Transverse colon (tissue), 4 donors: Measurements from ENCODE around the gene ABCA4. TPM values are rescaled to one million over a fixed set of nuclear protein-coding genes. Genes with fewer than 3 reads are reported as not detected.
A peak's percentile ranks its signal among the peaks of the same experiment; 100 is the strongest.

ENCODE experiments used
- DNase-seq: peaks from one replicate; pipeline ENCODE4 v3.0.0-alpha.2; 2019
- H3K27ac ChIP-seq, 4 donors: fragments of 200-600 bp; sonication (generic); 2 replicates each; pipeline ENCODE4 v1.5.1; 2016 to 2018; ENCODE audit warnings: inconsistent platforms in 4 of 4
- H3K27me3 ChIP-seq: fragments of 200-600 bp; sonication (generic); 2 replicates; pipeline ENCODE4 v1.5.1; 2017; ENCODE audit warnings: inconsistent platforms
- H3K36me3 ChIP-seq, 4 donors: fragments of 200-600 bp; sonication (generic); 2 replicates each; pipeline ENCODE4 v1.5.1; 2017 to 2019; ENCODE audit warnings: inconsistent platforms in 4 of 4
- H3K4me1 ChIP-seq, 4 donors: fragments of 200-600 bp; sonication (generic); 2 replicates each; pipeline ENCODE4 v1.5.1; 2017 to 2020; ENCODE audit warnings: inconsistent platforms in 4 of 4
- H3K4me3 ChIP-seq, 4 donors: fragments of 200-600 bp; sonication (generic); 1 replicate in 1 of 4; 2 replicates in 3 of 4; pipeline versions ENCODE4 v1.5.1 to v1.6.1; 2017 to 2019; ENCODE audit warnings: inconsistent platforms in 4 of 4
- H3K9me3 ChIP-seq, 2 donors: fragments of 200-600 bp; sonication (generic); 2 replicates each; pipeline ENCODE4 v1.5.1; 2017 to 2019; ENCODE audit warnings: inconsistent platforms in 2 of 2
- CTCF ChIP-seq, 5 experiments: fragments of 200-600 bp in 3 of 5; fragments of 450-650 bp in 2 of 5; sonication (generic) in 3 of 5; IDR thresholded peaks; 1 replicate in 2 of 5; 2 replicates in 3 of 5; pipeline ENCODE4 v1.5.1; 2016 to 2017; ENCODE audit warnings: antibody characterized with exemption in 5 of 5, inconsistent platforms in 3 of 5, mild to moderate bottlenecking in 2 of 5, moderate library complexity in 1 of 5
- EP300 ChIP-seq: sonication (generic); formaldehyde crosslinking; IDR thresholded peaks from one replicate; pipeline ENCODE4 v1.6.1; 2017; ENCODE audit warnings: antibody characterized with exemption, low read depth
- POLR2A ChIP-seq: fragments of 450-650 bp; IDR thresholded peaks from one replicate; pipeline ENCODE4 v1.6.1; 2016; ENCODE audit warnings: antibody characterized with exemption, mild to moderate bottlenecking, moderate library complexity
- POLR2AphosphoS5 ChIP-seq, 3 donors: sonication (generic); formaldehyde crosslinking; IDR thresholded peaks; one replicate each; pipeline ENCODE4 v1.6.1; 2016; ENCODE audit warnings: antibody characterized with exemption in 3 of 3
- WGBS, 2 donors: methylation state at CpG; one replicate each; pipeline ENCODE4 v1.1.5; 2018; ENCODE audit warnings: low coverage in 1 of 2; 5-methylcytosine and 5-hydroxymethylcytosine counted together
- in situ Hi-C, 4 donors: fragments of 200-750 bp; cut with MboI; loops; one replicate each; pipeline versions ENCODE4 v1.15.0 to v1.15.1; 2017; ENCODE audit warnings: low sequenced_read_pairs in 3 of 4, low pct_ligation_motif_present in 1 of 4, low pct_unique_long_range_greater_than_20kb in 1 of 4
- intact Hi-C: fragments of 100-400 bp; cut with DNase I; formaldehyde crosslinking; loops from one replicate; pipeline ENCODE4 v1.15.1; 2023; ENCODE audit warnings: low total_unique reads
- total RNA-seq, 4 donors: library from RNA; depleted of rRNA; stranded (reverse); fragments of >200 nt; gene quantifications; one replicate each; pipeline ENCODE4 v1.1.0, GENCODE V29; 2016

ABCA4 gene
- total RNA-seq, 4 donors from 2014 or later, result 0.16 to 0.55 TPM; not detected in 2

DNA sequence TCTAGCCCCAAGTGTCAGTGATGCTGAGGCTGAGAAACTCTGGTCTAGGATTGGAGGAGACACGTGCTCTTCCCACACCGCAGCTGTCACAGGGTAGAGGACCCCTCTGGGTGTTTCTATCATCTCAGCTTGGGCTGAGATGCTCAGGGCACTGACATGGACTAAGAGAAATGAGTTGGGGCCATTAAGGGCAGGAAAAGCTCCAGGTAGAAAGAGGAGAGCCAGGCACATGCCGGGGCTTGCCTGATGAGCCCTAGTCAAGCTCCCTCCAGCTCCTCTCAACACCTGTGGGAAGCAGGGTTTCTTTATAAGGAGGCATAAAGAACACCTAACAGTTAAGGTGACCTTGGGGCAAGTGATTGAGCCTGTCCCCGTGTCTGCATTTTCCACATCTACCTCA lies 17.3 kb downstream of the ABCA4 start:
- H3K27me3 ChIP-seq, result no peaks in the 10 kb centered on the region
- 80 to 89% methylated on average over 1 to 4 of the region's 4 CpGs for WGBS, 2 donors
- in situ Hi-C loops, result no loop called here

GRCh38 chr1:94101613-94102525 lies 19.1 kb downstream of the ABCA4 start:
- Histone ChIP-seq H3K27me3 (no peaks in the 10 kb centered on the region), H3K4me1 (peaks cover 0 to 7% (median 4%) of the 10 kb centered on the region in 4 donors), H3K4me3 (no peak overlapping the region), H3K27ac (peak overlapping the region in 2 of 4 donors; percentile 7 to 45), H3K36me3 (no peaks in the 10 kb centered on the region), H3K9me3 (no peaks in the 10 kb centered on the region)
- WGBS, 2 donors, result 75 to 89% methylated on average over 6 to 14 of the region's 15 CpGs
- in situ Hi-C loops, result no loop called here
- intact Hi-C loops, result no loop called here
- DNase-seq, result no peak
- TF ChIP-seq CTCF (IDR thresholded peaks at IDR 0.05) (no peak), EP300 (no peak), POLR2AphosphoS5 (IDR thresholded peaks at IDR 0.05) (no peak), POLR2A (no peak)

More for the DNA sequence above, 17.3 kb downstream of the ABCA4 start:
- TF ChIP-seq POLR2A, result no peak
- no peak for TF ChIP-seq CTCF (IDR thresholded peaks at IDR 0.05)
- no peak for TF ChIP-seq POLR2AphosphoS5 (IDR thresholded peaks at IDR 0.05)
- TF ChIP-seq EP300, result no peak
- H3K4me1 ChIP-seq, result peaks cover 0 to 7% (median 4%) of the 10 kb centered on the region in 4 donors
- no peaks in the 10 kb centered on the region for H3K9me3 ChIP-seq
- DNase-seq, result no peak
- intact Hi-C loops, result no loop called here
- H3K36me3 ChIP-seq, result no peaks in the 10 kb centered on the region
- no peak overlapping the region for H3K4me3 ChIP-seq
- no peak overlapping the region for H3K27ac ChIP-seq

DNA sequence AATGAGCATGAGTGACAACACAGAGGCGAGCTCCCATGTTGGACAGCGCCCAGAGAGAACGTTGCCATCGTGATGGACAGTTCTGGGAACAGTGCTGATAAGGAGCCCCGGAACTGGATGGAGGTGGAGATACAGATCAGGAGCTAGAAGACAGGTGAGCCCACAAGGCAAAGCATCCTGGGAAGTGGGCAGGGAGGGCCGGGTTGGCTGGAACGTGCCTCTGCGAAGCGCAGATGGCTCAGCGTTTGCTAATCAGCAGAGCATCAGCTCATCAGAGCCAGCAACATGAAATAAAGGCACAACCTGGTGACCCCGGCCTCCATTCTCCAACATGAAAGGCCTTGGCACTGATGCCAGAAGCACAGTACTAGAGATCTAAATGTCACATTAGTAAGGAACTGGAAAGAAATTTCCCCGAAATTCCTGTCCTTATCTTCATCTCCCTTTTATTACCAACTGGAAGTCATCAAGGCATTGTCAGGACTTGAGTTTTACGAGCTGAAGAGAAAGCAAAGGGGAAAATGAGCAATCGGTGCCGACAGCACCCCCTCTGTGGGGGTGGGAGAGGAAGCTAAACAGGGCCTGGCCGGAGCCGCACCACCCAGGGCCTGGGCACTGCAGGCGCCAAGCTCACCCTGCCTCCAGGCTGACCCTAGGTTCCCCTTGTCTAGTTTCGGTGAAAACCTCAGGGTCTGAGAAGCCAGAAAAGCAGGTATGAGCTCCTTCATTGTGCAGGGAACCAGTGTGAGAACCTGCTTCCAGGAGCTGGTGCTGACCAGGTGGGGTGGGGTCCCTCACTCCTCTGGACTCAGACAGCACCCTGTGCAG lies 19.9 kb downstream of the ABCA4 start:
- H3K36me3 ChIP-seq, result no peaks in the 10 kb centered on the region
- no peaks in the 10 kb centered on the region for H3K27me3 ChIP-seq
- H3K4me1 ChIP-seq, result peaks cover 0 to 12% (median 4%) of the 10 kb centered on the region in 4 donors
- H3K9me3 ChIP-seq, result no peaks in the 10 kb centered on the region
- intact Hi-C loops (no loop called here), in situ Hi-C loops (no loop called here)
- peak overlapping the region in 2 of 4 donors; percentile 7 to 45 for H3K27ac ChIP-seq
- WGBS, 2 donors, result 62 to 63% methylated on average over 4 to 19 of the region's 19 CpGs
- DNase-seq, result no peak
- H3K4me3 ChIP-seq, result no peak overlapping the region
- TF ChIP-seq POLR2AphosphoS5 (IDR thresholded peaks at IDR 0.05) (peak in 1 of 3 donors; percentile 17), EP300 (no peak), POLR2A (no peak), CTCF (IDR thresholded peaks at IDR 0.05) (no peak)

- H3K27me3 ChIP-seq, result no peaks in the 10 kb centered on the region
- no peak for DNase-seq
- in situ Hi-C loops (no loop called here), intact Hi-C loops (no loop called here)
- peak overlapping the region in 1 of 4 donors; percentile 45 for H3K27ac ChIP-seq
- H3K4me3 ChIP-seq, result no peak overlapping the region
- H3K9me3 ChIP-seq, result no peaks in the 10 kb centered on the region
- 66 to 67% methylated on average over 2 to 5 of the region's 5 CpGs for WGBS, 2 donors
- TF ChIP-seq POLR2AphosphoS5 (IDR thresholded peaks at IDR 0.05) (peak in 1 of 3 donors; percentile 7), EP300 (no peak), POLR2A (no peak), CTCF (IDR thresholded peaks at IDR 0.05) (no peak)
- H3K4me1 ChIP-seq, result peaks cover 0 to 19% (median 7%) of the 10 kb centered on the region in 4 donors
- H3K36me3 ChIP-seq, result no peaks in the 10 kb centered on the region
These were observed 20.7 kb downstream of the ABCA4 start for GRCh38 chr1:94100129-94100784.
